Skin of body (tissue), 2 donors: ENCODE results near the gene PLAC8L1. TPM values are rescaled to one million over a fixed set of nuclear protein-coding genes. Genes with fewer than 3 reads are reported as not detected.
A peak's percentile ranks its signal among the peaks of the same experiment; 100 is the strongest.

Experiments
- DNase-seq: peaks from one replicate; lab custom pipeline; 2025; lab: John Stamatoyannopoulos, UW
- total RNA-seq: library from RNA; depleted of rRNA; stranded (reverse); fragments of >200 nt; gene quantifications from one replicate; pipeline ENCODE4 v1.2.3, GENCODE V29; 2014

PLAC8L1 gene
- total RNA-seq, 1 donor from 2014 or later = not detected

DNA sequence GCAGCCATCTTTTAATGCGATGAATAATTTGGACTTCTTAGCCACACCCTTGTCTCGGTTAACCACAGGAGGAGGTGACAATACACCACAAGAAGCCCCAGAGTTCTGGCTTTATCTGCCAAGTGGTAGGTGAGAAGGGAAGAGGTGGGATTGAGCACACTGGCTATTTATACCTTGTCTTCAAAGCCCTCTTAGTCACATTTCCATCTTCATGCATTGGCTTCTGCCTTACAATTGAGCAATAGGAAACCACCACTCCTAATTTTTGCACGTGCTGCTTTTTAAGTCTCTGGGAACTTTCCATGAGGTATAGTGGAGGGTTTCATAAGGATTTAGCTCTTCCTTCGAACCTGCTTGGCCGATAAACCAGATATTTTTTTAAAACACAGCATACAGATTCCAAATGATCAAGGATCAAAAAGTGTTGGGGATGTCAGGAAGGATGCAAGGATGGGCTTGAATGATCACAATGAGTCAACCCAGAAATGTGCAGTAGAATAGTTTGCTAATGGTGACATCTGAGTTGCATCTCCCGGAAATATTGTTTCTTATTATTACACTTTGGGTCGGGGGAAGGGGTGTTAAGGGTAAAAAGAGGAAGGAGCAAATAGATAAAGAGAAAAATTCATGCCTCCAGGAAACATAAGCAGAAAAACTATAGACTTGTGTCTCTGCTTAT lies 25.5 kb downstream of the PLAC8L1 start:
- DNase-seq = no peak

DNA sequence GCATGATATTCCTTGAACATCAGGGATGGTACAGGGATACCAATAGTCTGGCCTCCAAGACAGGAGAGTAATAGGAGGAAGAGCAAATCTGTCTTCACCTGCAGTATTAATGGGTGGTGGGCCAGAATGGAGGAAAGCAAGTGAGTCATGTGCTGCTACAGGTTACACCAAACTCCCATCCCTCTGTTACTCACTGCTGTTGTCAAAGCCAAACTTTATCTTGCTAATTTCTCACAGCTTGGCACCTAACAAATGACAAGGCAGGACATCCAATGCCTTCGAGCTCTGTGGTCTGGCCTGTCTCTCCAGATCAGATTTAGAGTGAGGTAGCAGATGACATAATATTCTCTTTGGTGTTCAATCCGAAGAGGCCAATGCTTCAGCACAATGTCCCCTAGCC lies 26.8 kb downstream of the PLAC8L1 start:
- no peak for DNase-seq

DNA sequence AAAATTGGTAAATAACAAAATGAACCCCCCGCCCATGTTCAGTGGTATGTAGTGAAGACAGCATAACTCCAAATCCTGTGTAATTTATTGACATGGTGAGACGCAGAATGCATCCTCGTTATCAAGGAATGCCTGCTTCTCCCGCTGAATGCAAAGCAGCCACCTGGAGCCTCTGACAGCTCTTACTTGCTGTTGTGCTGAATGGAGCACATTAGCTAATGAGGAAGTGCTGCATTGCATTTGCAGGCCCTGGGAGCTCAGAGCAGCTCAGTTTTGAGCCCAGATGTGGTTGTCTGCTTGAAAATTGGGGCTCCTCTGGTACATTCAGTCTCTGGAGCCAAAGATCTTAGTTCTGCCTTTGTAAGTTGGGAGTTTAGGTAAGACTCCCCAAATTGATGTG lies 28.9 kb downstream of the PLAC8L1 start:
- DNase-seq = no peak

DNA sequence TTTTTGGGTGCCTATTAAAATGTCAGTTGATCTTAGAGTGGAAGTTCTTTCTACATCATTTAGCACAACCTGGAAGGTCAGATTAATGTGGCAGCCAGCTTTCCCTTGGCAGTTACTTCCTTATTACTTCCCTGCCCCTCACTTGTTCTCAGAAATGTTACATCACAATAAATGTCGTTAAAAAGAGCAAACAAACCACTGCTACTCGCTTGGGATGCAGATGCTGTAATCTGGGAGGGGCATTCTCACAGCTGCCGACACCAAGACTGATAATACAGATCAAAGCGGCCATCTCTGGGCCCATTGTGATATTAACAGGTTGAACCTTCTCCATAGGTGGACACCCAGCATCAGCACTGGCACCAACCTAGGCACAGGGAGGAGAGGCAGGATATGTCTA lies 29.3 kb downstream of the PLAC8L1 start:
- no peak for DNase-seq

DNA sequence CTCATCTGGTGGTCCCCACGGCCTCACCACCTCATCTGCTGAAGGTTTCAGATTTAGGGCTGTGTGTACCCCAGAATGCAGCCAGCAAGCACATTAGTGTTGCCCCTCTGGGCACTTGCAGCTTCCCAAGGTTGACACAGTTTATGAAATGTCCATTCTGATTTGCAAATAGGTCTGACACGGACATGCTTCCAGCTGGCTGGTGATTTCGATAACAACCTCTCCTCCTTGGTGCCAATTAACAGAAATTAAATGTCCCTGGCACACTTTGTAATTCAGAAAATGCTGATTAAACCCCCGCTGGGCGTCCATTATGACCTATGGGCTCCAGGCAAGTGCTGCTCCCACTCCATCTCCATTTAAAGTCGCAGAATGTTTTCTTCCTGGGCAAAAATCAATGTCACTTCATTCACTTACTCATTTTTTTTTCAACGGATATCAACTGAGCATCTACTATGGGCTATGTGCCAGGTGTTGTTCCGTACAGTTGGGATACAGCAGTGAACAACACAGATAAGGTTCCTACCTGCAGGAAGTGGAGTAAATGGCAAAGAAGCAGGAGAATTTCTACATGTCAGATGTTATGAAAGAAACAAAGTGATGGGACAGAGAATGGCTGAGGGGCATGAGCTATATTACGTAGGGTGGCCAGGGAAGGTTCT lies 32.0 kb downstream of the PLAC8L1 start:
- DNase-seq = no peak

DNA sequence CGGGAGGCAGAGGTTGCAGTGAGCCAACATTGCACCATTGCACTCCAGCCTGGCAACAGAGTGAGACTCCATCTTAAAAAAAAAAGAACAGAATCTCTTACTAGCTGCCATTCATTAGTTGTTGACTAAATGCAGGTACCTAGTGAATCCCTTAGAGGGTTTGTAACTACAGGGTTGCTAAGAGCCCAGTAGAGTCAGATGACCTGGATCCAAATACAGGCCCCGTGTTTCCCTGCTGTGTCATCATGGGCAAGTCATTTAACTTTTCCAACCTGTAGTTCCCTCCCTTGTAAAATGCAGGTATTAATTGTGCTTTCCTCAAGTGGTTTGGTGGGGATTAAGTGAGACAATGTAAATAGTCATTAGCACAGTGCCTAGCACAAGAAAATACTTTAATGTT lies 32.8 kb downstream of the PLAC8L1 start:
- DNase-seq = no peak

DNA sequence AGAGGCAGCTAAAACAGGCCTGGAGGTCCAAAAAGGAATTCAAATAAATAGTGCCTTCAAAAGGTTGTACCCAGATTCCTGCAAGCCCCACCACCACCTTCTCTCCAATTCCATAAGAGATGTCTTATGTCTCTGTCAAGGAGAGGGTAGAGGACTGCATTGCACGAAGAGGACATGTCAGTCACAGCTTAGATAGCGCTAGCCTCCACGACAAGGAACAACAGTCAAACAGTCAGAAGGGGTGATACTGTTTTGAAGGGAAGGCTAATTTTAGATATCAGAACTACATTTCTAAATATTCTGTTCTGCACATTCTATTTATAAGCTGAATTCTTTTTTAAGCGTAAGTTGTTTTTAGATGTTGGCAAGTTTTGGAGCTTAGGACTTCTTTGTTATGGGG lies 34.2 kb downstream of the PLAC8L1 start:
- DNase-seq = no peak

DNA sequence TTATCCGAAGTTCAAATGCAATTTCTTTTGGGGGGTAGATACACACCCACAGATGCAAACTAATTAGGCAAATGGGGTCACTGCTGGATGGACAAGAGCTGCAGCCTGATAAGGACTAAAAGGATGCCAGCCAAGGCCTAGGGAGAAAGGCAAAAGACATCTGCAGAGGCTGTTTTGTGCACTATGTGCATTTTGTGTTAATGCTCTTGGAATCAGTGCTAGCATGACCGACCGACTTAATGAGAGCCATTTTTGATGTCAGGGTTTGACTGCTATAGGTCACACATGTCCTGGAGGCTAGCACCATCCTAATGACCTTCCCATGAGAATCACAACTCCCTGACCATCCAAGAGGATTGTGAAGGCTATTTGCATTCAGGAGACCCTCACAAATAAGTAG lies 34.6 kb downstream of the PLAC8L1 start:
- no peak for DNase-seq

DNA sequence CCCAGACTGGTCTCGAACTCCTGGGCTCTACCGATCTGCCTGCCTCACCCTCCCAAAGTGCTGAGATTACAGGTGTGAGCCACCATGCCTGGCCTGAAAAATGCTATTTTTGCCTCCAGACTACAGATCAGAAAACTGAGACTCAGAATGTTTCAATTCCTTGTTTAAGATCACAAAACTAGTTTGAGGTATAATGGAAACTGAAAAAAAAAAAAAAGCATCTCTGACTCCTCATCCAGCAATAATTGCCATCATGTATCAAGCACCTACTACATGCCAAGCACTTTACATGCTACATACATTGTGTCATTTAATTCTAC lies 35.6 kb downstream of the PLAC8L1 start:
- DNase-seq = no peak

DNA sequence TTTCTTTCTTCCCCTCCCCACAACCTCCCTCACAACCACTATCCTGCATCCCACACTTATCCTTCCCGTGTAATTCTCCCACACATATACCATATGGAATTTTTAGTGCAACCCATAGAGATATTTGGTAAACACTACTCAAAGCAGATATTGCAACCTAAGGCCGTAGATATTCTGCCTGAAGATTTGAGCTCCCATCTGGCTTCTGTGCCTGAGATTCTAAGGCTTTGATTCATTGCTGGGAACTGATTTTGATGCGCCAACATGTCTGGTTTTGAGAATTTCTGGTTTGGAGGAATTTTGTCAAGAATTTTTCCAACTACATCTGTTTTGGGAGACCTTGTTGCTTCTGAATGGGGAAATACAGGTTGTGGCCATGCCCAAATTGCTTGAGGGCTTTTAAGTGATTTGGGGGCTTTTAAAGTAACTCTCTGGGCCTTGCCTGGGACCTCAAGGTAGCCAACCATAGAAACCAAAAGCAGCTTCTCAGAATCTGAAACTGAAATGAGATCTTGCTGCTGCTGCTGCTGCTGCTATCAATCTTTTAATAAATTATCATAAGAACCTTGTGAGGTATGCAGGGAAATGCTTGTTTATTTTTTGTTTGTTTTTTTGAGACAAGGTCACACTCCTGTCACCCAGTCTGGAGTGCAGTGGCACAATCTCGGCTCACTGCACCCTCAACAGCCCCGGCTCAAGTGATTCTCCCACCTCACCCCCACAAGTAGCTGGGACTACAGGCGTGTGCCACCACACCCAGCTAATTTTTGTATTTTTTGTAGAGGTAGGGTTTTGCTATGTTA lies 36.2 kb downstream of the PLAC8L1 start:
- no peak for DNase-seq

DNA sequence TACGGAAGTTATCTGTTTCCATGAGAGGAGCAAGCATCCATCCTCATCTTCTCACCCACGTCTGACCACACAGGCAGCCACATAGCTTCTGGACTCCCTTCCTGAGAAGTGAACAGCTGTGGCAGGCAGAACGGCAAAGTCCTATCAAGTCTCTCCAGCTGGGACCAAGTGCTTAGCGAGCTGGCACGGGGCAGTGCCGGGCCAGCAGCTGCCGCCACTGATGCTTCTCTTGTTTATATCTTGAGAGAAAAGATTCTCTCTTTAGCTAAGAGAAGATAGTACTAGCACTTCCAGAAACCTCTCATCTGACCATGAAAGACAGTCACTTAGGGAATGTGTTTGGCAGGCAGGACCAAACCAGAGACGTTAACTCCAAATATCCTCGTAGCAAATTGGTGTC lies 37.2 kb downstream of the PLAC8L1 start:
- DNase-seq = peak; percentile 63

DNA sequence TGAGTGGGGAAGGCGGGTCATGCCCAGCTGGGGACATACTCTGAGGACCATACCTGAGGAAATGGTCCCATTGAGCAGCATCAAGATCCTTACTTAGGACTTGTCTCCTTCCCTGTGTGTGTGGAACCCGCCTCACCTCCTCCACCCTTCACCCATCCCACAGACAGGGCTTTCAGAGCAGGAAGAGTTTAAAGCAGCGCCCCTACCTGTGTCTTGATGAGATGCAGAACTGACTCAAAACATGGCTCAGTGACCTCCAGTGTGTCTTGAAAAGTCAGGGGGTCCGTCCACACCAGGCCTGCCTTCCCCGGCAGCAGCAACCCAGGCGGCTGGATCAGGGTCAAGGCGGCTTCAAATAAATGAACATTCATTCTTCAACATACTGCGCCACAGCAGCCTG lies 38.4 kb downstream of the PLAC8L1 start:
- DNase-seq = no peak

DNA sequence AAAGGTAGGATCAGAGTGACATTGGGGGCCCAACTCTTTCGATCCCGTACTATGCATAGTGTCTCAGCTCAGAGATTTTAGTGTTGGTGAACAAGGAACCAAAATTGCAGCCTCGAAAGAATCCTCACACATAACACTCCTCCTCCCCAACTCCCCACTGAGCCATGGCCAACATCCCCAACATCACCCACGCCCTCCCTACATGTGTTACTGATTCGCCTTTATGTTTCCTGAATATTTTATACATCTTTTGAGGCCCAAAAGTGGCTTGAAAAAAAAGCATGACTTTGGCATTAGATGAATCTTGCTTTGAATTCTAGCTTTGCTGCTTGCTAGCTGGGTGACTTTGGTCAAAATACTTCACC lies 45.2 kb downstream of the PLAC8L1 start:
- DNase-seq = no peak

DNA sequence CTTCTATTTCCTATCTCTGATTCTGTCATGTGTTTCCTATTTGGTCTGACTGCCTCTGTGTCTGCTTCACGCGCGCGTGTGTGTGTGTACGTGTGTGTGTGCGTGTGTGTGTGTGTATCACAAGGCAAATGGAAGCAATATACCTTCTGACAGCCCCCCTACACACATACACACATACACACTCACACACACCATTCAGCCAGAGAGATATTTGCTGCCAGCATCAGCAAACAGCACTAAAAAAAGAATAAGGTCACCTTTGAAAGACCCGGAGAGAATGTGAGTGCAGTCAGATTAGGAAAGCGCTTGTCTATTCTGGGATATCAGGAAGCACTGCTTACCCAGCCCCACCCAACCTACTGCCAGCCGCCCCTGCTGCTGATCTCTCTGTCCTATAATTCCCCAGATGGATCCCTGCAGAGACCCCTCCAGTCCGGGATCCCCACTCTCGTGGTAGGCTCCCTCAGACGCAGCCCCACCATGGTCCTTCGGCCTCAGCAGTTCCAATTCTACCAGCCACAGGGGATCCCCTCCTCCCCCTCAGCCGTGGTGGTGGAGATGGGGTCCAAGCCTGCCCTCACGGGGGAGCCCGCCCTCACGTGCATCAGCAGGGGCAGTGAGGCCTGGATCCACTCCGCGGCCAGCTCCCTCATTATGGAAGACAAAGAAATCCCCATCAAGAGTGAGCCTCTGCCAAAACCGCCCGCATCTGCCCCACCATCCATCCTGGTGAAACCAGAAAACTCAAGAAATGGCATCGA lies 45.7 kb downstream of the PLAC8L1 start:
- no peak for DNase-seq

DNA sequence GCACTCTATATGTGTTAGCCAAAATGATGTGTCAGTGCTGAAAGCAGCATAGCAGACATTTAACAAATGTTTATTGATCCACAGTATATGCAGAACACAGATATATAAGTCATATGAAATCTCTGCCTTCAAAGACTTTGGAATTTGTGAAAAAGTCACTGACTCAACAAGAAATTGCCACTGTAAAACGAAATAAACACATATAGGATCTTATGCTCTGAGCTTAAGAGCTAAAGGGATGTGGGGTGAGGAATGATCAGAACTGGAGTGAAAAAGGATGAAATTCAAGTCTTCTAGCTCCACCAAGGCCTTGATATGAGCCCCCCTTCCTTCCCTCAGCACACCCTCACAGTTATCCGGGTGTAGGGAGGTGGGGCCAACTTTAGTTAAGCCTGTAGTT lies 49.9 kb downstream of the PLAC8L1 start:
- no peak for DNase-seq

DNA sequence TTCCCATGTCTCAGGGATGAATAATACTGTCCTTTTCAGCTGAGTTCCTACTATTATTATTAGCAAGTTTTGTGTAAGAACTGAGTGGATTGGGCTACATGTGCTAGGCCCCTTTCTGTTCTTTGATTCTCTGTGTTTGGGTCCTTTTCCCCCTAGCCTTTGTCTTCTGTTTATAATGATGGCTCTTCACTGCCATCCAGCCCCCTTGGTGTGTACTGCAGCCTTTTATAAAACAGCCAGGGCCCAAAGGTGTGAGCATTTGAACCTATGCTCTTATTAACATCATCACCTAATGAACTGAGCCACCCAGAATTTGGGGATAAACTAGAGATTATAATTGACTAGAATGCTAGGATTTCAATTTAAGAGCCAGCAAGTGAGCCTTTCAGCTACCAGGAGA lies 52.6 kb downstream of the PLAC8L1 start:
- no peak for DNase-seq

DNA sequence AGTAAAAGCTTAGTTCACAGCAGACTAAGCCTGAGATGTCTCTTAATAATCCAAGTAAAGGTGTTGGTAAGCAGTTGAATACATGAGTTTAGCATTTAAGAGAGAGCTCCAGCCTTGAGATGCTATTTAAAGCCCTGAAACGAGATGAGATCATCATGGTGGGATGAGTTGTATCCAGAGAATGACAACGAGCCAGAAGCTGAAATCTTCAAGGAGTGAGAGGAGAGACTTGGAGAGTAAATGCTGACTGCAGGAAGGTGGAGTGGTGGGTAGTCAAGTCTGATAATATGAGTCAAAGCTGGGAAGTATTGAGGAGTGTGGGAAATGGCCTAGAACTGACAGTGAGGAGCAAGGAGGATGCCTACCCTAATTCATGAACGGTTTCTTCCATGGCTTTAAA lies 53.7 kb downstream of the PLAC8L1 start:
- DNase-seq = no peak

DNA sequence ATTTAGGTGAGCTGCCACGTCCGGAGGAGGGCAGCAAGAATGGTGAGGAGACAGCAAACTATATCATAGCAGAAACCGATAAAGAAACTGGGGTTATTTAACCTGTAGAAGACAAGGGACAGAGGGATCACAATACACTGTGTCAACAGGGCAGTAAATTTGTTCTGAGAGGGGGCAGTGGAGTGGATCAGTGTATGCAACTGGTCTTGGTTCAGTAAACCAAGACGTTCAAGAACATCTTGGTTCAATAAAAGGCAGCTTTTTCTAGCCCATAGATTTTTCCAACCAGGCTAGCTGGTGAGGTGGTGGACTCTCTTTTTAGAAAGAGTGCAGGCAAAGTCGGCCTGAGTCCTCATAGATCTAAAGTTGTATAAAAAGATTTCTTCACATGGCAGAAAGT lies 55.3 kb downstream of the PLAC8L1 start:
- no peak for DNase-seq

DNA sequence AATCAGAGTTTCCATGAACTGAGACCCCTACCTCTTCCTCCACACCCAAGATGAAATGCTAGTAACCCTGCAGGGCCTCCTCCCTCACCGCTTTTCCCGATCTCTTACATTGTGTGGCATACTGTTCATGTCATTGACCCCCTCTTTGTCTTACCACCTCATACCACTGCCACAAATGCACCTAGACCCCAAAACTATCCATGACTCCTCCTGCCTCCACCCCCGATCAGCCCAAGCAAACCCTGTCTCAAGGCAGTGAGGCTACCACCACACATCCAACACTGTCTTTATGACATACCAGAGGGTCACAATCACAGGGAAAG lies 55.7 kb downstream of the PLAC8L1 start:
- DNase-seq = no peak

DNA sequence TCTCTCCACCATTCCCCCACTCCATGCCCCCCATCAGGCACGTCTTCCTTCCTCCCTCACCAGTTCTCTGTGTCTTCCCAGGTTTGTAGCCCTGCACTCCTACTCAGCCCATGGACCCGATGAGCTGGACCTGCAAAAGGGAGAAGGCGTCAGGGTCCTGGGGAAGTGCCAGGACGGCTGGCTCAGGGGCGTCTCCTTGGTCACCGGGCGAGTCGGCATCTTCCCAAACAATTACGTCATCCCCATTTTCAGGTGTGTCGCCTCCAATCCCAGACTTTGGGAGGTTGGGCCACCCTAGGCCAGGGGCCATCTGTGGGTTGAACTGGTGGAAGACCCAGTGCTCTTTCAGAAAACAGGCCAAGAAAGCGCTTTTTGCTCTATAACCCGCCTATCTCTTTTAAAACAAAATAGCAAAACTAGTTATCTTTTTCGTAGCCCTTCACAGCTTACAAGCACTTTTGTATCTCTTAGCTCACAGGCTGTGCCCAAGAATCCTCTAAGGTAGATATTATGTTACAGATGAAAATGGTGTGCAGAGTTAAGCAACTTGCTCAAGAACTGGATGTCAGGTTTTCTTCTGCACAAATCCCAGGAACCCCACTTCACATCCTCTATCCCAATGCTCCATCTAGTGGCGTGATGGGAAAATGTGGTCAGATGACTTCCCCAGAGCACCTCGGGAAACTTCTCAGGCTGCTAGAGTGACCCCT lies 56.2 kb downstream of the PLAC8L1 start:
- DNase-seq = peak; percentile 59

DNA sequence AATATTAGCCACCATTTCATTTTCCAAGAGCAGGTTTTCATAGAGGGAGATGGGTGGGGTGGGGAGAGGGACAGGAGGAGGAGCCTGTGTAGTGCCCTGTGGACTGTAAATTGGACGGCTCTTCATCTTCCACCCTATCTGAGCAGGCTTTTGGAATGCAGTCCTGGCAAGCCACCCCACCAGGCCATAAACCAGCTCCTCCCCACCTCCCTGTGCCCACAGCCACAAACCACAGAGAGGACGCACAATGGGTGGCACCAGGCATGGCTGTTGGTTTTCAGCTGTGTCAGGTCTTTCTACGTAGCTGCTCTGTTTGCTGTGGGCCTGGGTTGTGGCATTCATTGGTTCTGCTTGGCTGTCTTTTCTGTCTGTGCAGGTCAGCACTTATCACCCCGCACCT lies 58.0 kb downstream of the PLAC8L1 start:
- DNase-seq = no peak

DNA sequence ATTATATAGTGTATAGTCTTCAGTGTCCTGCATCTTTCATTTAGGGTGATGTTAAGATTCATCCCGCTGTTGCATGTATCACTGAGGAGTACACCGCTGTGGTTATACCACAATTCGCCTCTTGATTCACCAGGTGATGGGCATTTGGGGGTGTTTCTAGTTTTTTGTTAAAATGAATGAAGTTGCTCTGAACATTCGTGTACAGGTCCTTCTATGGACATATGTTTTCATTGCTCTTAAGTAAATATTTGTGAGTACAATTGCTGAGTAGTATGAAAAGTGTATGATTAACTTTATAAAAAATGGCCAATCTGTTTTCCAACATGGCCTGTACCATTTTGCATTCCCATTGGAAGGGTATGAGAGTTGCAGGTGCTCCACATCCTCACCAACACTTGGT lies 61.7 kb downstream of the PLAC8L1 start:
- no peak for DNase-seq
